HCT116 (cell line): ENCODE measurements around the gene TBX2. TPM values are rescaled to one million over a fixed set of nuclear protein-coding genes. Genes with fewer than 3 reads are reported as not detected.

Experiments
- ATAC-seq: fragments of 200-7000 bp; cut with Tn5 transposase; 2 replicates; pipeline ENCODE4 v1.9.1; 2020; ENCODE audit warnings: mild to moderate bottlenecking, moderate library complexity
- BruUV-seq: library from RNA; stranded (reverse); fragments of 400-500 nt; replicated peaks from 2 replicates; lab custom pipeline; 2021; lab: Mats Ljungman, UMichigan
- CTCF ChIA-PET: fragments of 300-600 bp; sonication (Branson Sonifier 250); formaldehyde crosslinking; loops from one replicate; lab custom pipeline; 2021; ENCODE audit warnings: antibody characterized with exemption; lab: Charles Lee
- POLR2A ChIA-PET: fragments of 300-600, 350-600 bp; sonication (Branson Sonifier 250); formaldehyde crosslinking; loops from one replicate; lab custom pipeline; 2021; ENCODE audit warnings: antibody characterized with exemption; lab: Charles Lee
- RAD21 ChIA-PET, 2 experiments: fragments of 300-600 bp; sonication (Branson Sonifier 250); formaldehyde crosslinking; loops; one replicate each; lab custom pipeline; 2023; ENCODE audit warnings: low total read pairs in 2 of 2; ENCODE audit not compliant: uncharacterized antibody in 2 of 2, unreplicated experiment in 2 of 2, low non-redundant PET in 1 of 2; lab: Charles Lee
- DNase-seq: peaks from one replicate; pipeline ENCODE4 v3.0.0-alpha.2; 2010; ENCODE audit warnings: low read depth, low spot score
- H2AFZ ChIP-seq: fragments of 200-600 bp; shearing (Covaris generic), sonication (generic); 2 replicates; pipeline ENCODE4 v1.6.1; 2017; ENCODE audit warnings: low read depth, mixed run types, mixed read lengths, antibody characterized with exemption, low read length; ENCODE audit not compliant: poor library complexity, severe bottlenecking
- H3K27ac ChIP-seq: 2 replicates; pipeline ENCODE4 v1.5.1; 2012; ENCODE audit warnings: low read depth, low read length
- H3K27me3 ChIP-seq: fragments of 200-600 bp; sonication (generic); 2 replicates; pipeline ENCODE4 v1.6.1; 2016; ENCODE audit warnings: mixed run types, low read length, mixed read lengths; ENCODE audit not compliant: insufficient read depth
- H3K36me3 ChIP-seq, 2 experiments: fragments of 200-500 bp in 1 of 2; fragments of 200-600 bp in 1 of 2; sonication (Bioruptor generic) in 1 of 2; sonication (generic) in 1 of 2; 2 replicates each; pipeline versions ENCODE4 v1.5.1 to v1.6.1; 2014 to 2016; ENCODE audit warnings: low read length in 2 of 2, inconsistent platforms in 1 of 2, mixed read lengths in 1 of 2, mixed run types in 1 of 2; ENCODE audit not compliant: insufficient read depth in 2 of 2, control insufficient read depth in 1 of 2
- H3K4me1 ChIP-seq, 2 experiments: fragments of 200-600 bp in 1 of 2; sonication (generic) in 1 of 2; 2 replicates each; pipeline versions ENCODE4 v1.5.1 to v1.6.1; 2012 to 2017; ENCODE audit warnings: low read length in 2 of 2, inconsistent platforms in 1 of 2, mild to moderate bottlenecking in 1 of 2, mixed read lengths in 1 of 2, mixed run types in 1 of 2, moderate library complexity in 1 of 2; ENCODE audit not compliant: insufficient read depth in 2 of 2, control insufficient read depth in 1 of 2
- H3K4me2 ChIP-seq: fragments of 200-600 bp; sonication (generic); 2 replicates; pipeline ENCODE4 v1.6.1; 2017; ENCODE audit warnings: mixed run types, low read length, mixed read lengths
- H3K4me3 ChIP-seq, 2 experiments: fragments of 200-600 bp in 1 of 2; sonication (generic) in 1 of 2; replicated peaks in 1 of 2; 2 replicates each; pipeline ENCODE4 v1.5.1; 2011 to 2016; ENCODE audit warnings: low read length in 2 of 2, control low read depth in 1 of 2, low read depth in 1 of 2, mild to moderate bottlenecking in 1 of 2, mixed read lengths in 1 of 2, mixed run types in 1 of 2
- H3K79me2 ChIP-seq: fragments of 200-600 bp; sonication (generic); 2 replicates; pipeline ENCODE4 v1.6.1; 2017; ENCODE audit warnings: mild to moderate bottlenecking, mixed run types, low read length, moderate library complexity, mixed read lengths; ENCODE audit not compliant: insufficient read depth
- H3K9ac ChIP-seq: fragments of 200-600 bp; sonication (generic); 2 replicates; pipeline ENCODE4 v1.6.1; 2016; ENCODE audit warnings: low read length, mixed read lengths
- H3K9me2 ChIP-seq: fragments of 200-600 bp; sonication (generic), shearing (Covaris generic); 2 replicates; pipeline ENCODE4 v1.6.1; 2017; ENCODE audit warnings: mixed run types, mild to moderate bottlenecking, moderate library complexity; ENCODE audit not compliant: insufficient read depth
- H3K9me3 ChIP-seq, 2 experiments: fragments of 200-500 bp in 1 of 2; fragments of 200-600 bp in 1 of 2; sonication (Bioruptor generic) in 1 of 2; sonication (generic) in 1 of 2; 2 replicates each; pipeline ENCODE4 v1.6.1; 2014 to 2017; ENCODE audit warnings: low read length in 2 of 2, mixed read lengths in 2 of 2, inconsistent platforms in 1 of 2, low read depth in 1 of 2, mild to moderate bottlenecking in 1 of 2, mixed run types in 1 of 2, moderate library complexity in 1 of 2; ENCODE audit not compliant: control insufficient read depth in 1 of 2, insufficient read depth in 1 of 2
- H4K20me1 ChIP-seq: fragments of 200-600 bp; sonication (generic), shearing (Covaris generic); 2 replicates; pipeline ENCODE4 v1.6.1; 2017; ENCODE audit warnings: mixed run types, mild to moderate bottlenecking, moderate library complexity; ENCODE audit not compliant: insufficient read depth
- ATF3 ChIP-seq: IDR thresholded peaks from 2 replicates; pipeline ENCODE4 v1.6.1; 2012
- CEBPB ChIP-seq: IDR thresholded peaks from 2 replicates; pipeline ENCODE4 v1.6.1; 2012; ENCODE audit warnings: low read depth
- ELF1 ChIP-seq: IDR thresholded peaks from 2 replicates; pipeline ENCODE4 v1.6.1; 2012; ENCODE audit warnings: low read depth, borderline replicate concordance
- FOSL1 ChIP-seq: IDR thresholded peaks from 2 replicates; pipeline ENCODE4 v1.6.1; 2012; ENCODE audit warnings: low read depth
- MAX ChIP-seq: IDR thresholded peaks from 2 replicates; pipeline ENCODE4 v1.6.1; 2012
- POLR2AphosphoS5 ChIP-seq: IDR thresholded peaks from 2 replicates; pipeline ENCODE4 v1.6.1; 2011; ENCODE audit warnings: mild to moderate bottlenecking, low read depth, low read length, moderate library complexity
- RAD21 ChIP-seq: IDR thresholded peaks from 2 replicates; pipeline ENCODE4 v1.6.1; 2012; ENCODE audit warnings: low read depth, mild to moderate bottlenecking
- YY1 ChIP-seq: IDR thresholded peaks from 2 replicates; pipeline ENCODE4 v1.6.1; 2011; ENCODE audit warnings: low read length, low read depth, moderate library complexity, mild to moderate bottlenecking; ENCODE audit not compliant: insufficient replicate concordance; ENCODE audit errors: extremely low read depth
- ZBTB33 ChIP-seq: IDR thresholded peaks from 2 replicates; pipeline ENCODE4 v1.6.1; 2011; ENCODE audit warnings: mild to moderate bottlenecking, low read length, moderate library complexity; ENCODE audit not compliant: insufficient replicate concordance; ENCODE audit errors: extremely low read depth
- ZFX ChIP-seq: fragments of 450-650 bp; IDR thresholded peaks from 2 replicates; pipeline ENCODE4 v1.6.1; 2017
- ZNF274 ChIP-seq: fragments of 200-500 bp; sonication (Bioruptor generic); IDR thresholded peaks from 2 replicates; pipeline ENCODE4 v1.6.1; 2014; ENCODE audit warnings: mild to moderate bottlenecking, low read depth, low read length, inconsistent platforms
- intact Hi-C: fragments of 100-400 bp; cut with micrococcal nuclease; formaldehyde crosslinking; loops from 2 replicates; pipeline ENCODE4 v1.10.0; 2022
- total RNA-seq: library from RNA; stranded (reverse); gene quantifications from one replicate; pipeline ENCODE4 v1.2.1, GENCODE V29; 2021; ENCODE audit not compliant: unreplicated experiment

TBX2 gene
- total RNA-seq, 1 experiment from 2014 or later, result 0.71 TPM

GRCh38 chr17:61353615-61354014 lies 46.0 kb upstream of the TBX2 start:
- Histone ChIP-seq H3K79me2 (no peaks in the 10 kb centered on the region), H3K4me3 (no peak overlapping the region), H3K4me2 (no peak overlapping the region), H3K9me2 (no peaks in the 10 kb centered on the region), H3K36me3 (no peaks in the 10 kb centered on the region), H3K4me1 (peaks cover 6 to 9% of the 10 kb centered on the region in 2 experiments), H3K27ac (no peak overlapping the region), H3K9me3 (no peaks in the 10 kb centered on the region), H4K20me1 (no peaks in the 10 kb centered on the region), H3K27me3 (no peaks in the 10 kb centered on the region), H3K9ac (no peak overlapping the region), H2AFZ (no peak overlapping the region)
- ChIA-PET RAD21 (no interaction called here), CTCF (interaction anchor here (0.5 kb wide), 1 partner anchor 15 kb away, joined by 4 read pairs; no protein-coding TSS in a partner anchor), POLR2A (no interaction called here)
- ATAC-seq, result no peak
- BruUV-seq, result no TSS peak
- no peak for TF ChIP-seq ZBTB33
- TF ChIP-seq YY1, result no peak
- no peak for TF ChIP-seq ZNF274
- no peak for TF ChIP-seq ELF1
- TF ChIP-seq POLR2AphosphoS5, result no peak
- no peak for TF ChIP-seq MAX
- TF ChIP-seq FOSL1, result no peak
- no peak for TF ChIP-seq ATF3
- TF ChIP-seq CEBPB, result no peak
- TF ChIP-seq RAD21, result no peak
- TF ChIP-seq ZFX, result no peak
- intact Hi-C loops, result no loop called here
- no peak for DNase-seq
